ENCODE measurements around the gene YAE1.

The YAE1 gene

DNA sequence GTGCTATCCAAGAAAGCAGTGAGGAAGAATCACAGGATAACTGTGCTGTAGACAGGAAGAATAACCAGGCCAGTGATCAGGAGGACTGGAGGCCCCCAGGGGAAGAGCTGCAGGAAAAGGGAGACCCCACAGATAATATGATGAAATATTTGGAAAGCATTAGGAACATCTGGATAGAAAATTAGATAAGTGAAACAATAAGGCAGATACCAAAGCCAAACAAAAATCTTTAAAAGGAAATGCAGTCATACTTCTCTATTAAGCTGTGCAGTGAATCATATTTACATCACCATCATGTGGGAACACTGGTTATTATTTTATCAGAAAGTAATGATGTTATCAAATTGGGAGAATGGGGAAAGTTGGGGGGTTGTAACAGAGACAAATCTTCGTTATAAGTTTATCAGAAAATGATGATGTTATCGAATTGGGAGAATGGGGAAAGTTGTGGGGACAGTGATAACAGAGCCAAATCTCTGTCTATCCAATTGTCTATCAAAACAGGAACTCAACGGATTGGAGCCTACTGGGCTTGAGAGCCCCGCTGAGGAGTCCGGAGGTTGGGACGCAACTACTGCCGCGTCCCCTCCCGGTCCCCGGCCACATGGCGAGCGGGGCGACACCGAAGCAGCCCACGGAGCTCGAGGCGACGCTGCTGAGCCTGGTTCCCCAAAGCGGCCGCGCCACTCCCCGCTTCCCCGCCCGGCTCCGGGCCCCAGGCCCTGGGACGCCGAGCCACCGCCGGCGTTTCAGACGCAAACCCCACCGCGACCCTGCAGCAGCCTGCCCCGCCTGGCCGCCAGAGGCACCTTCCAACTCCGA is 43.1 kb downstream of the YAE1 start:
- DNase-seq = peak; percentile 79

DNA sequence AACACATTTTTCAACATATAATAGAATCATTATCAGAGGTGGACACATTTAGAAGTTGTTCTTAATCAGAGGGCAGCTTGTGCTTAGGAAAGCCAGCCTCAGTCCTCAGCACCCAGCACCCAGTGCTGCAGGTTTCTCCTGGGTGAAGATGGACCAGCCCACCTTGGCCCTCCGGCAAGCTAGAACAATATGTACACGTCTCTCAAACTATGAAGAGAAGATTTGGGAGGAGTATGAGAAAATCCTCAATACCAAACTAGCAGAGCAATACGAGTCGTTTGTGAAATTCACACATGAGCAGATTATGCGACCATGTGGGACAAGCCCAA is 43.7 kb downstream of the YAE1 start:
- no peak for DNase-seq

DNA sequence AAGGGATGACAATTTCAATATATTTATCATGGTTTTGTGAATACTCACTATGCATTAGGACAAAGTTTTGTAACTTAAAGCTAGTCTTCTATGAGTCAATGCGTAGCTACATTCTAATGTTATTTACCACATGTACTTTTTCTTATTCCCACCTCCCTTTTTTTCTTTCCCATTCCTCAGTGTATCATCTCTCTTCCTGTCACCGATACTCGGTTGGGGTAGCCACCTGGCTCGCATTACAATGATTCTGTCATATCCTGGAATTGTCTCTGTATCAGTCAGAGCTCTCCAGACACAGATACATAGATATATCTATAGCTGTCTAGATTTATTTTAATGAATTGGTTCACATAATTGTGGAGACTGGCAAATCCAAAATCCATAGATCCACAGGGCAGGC is 47.4 kb downstream of the YAE1 start:
- no peak for DNase-seq

DNA sequence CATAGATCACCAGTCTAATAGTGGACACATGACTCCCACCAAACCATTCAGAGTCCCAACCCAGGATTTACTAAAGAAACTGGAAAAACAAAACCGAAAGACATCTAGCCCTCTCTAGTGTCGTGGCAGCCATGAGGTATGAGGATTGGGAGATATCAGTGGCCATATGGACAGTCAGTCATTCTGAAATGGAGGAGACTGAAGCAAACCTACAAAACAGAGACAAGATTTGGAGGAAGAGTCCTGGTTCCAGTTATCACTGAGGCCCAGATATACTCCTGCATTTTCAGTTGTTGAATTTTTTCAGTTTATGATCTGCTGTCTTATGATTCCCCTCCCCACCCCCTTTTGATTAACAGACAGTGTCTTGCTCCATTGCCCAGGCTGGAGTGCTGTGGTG is 48.1 kb downstream of the YAE1 start:
- DNase-seq = no peak

DNA sequence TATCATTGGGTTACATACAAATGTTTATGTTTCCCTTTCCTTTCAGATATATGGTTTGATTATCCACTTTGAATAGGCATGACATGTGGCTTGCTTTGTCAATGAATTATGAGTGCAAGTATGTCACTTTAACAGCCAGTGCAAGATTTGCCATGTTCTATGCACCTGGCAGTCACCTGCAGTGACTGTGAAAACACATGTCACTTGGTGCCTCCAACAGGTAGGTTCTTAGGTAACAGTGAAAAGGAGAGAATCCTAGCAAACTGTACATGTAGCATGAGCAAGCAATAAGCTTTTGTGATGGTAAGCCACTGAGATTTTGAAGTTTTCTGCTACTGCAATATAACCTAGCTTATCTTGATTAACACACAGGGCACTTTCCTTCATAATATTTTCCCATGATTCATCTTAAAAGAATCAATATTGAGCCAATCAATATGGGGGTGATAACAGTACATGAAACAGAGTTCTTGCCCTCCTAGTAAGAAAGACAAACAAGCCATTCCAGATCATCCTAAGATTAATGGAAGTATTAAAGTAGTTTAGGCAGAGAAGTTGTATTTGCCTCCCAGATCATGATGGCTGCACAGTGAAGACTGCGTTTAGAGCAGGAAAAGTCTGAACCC is 49.3 kb downstream of the YAE1 start:
- no peak for DNase-seq

DNA sequence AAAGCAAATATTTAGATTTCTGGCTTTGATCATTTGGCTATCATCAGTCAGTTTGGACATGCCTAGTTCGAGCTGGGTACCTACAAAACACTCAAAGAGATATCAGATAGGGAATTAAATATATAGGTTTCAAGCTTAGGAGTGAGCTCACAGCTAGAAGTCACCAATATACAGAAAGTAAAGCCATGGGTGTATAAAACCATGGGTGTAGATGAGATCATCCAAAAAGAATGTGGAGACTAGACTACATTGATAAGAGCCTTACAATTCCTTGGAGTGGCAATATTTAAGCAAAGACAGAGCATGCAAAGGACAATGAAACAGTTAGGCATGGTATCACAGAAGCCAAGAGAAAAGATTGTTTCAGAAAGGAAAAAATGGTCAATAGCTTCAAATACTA is 49.9 kb downstream of the YAE1 start:
- no peak for DNase-seq

DNA sequence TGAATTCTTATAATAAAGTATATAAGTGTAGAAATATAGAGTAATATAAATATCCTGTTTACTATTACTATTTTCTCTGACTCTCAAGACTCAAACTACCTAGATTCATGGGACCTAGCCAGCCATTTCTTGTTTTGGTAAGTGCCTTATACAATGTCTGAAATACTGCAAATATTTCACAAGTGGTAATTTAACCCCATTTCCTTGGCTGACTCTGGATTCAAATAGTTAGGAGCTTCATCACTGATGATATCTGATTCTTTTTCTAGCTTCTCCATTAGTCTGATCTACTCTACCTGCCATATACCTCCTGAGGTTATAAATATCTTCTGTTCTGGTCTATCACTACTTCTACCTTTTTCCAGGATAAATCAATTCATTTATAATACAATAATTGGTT is 50.8 kb downstream of the YAE1 start:
- DNase-seq = no peak

DNA sequence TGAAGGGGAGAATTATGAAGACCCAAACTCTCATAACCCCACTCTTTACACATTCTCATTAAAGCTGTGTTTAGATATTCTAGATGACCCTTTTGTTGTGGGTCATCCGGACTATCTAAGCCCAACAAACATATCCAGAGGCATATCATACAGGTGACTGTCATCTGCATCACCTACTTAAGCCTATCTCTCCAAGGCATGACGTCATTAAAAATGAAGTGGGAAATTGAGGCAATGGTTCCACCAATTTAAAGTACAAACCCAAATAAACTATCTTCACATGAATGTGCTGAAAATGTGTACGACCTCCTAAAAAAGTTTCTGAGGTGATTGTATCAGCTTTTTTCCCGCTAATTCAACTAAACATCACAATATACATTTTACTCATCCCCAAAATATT is 52.7 kb downstream of the YAE1 start:
- DNase-seq = no peak

DNA sequence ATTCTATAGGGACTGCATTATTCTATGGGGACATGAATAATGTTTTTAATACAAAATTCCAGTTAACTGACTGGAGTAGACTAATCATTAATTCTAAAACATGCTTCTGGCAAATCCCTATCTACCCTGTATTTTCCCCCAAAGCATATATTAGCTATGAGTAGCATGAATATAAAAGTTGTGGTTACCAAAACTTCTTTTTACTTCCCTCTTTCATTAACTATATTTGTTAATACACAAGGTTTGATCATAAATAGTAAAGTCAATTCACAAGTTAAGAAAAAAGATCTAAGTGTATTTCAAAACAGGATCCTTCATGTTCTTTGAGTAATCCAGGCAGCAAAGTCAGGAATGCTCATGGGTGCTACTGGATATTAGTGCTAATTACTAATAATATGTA is 54.3 kb downstream of the YAE1 start:
- no peak for DNase-seq

DNA sequence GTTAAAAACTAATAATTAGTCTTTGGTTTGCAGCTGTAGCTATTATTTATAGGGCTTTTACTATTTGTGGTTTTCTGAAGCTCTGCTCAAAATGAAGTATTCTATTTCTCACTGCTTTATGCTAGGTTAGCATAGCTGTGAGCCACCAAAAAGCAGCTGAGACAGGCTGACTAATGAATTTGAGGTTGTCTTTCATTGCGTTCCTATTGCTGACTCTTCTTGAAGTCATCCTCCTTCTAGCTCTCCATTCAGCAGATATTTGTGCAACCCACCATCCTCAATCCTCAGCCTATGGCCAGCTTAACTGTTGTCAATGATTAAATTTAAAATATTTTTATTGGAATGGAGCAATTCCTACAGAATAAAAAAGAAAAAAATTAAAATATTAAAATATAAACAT is 55.1 kb downstream of the YAE1 start:
- no peak for DNase-seq

DNA sequence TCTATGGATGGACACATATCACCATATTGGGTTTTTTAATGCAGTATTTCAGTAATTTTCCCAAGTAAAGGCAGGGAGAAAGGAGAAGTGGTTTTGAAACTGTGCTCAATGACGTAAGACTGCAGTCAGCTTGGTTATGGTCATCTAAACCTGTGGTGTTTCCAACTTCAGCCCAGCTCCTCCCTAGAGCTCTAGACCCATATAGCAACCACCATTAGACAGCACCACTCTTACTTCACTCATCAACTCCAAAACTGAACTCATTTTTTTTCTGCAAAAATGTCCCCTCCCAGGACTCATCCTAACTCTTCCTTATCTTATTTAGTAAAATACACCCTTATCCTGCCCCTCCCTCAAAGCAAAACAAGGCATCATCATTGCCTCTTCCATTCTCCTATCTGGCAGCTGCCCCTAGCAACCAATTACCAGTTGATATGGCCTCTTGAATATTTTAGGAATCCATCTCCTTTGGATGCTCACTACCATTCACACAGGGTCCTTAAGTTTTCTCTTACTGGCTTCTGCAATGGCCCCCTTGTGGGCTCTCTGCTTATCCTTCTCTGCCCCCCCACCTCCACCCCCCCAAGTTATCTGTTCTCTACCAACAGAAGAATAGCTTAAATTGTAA is 55.7 kb downstream of the YAE1 start:
- no peak for DNase-seq

All from retina (tissue), 1 donor.